ENCODE data around the gene FZD7.

Gene FZD7

GRCh38 chr2:202033317-202034248, at the start of gene FZD7:
TSS of gene FZD7 (plus strand) at chr2:202033855. CDS start at chr2:202034648, 793 bp downstream.
- DNase-seq (ENCODE audit: low spot score), result peak; percentile 96

DNA sequence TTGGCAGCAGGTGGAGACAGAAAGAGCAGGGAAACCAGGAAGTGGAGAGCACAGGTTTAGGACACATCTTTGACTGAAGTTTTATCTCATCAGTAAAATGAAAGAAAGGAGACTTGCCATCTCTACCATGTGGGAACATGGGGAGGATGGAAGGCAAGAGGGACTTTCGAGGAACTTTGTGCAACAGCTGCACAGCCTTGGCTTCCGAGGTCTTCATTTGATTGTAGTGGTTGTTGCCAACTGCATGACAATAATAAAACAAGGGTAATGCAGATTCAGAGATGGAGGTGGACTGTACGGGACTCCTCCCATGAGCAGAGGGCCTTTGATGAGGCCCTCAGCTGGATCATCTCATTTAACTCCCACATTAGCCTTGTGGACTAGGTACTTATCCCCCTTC, 49.3 kb upstream of the FZD7 start:
- DNase-seq (ENCODE audit: low spot score), result no peak

- DNase-seq (ENCODE audit: low spot score), result no peak
These were observed 48.7 kb upstream of the FZD7 start for GRCh38 chr2:201984800-201985525.

DNA sequence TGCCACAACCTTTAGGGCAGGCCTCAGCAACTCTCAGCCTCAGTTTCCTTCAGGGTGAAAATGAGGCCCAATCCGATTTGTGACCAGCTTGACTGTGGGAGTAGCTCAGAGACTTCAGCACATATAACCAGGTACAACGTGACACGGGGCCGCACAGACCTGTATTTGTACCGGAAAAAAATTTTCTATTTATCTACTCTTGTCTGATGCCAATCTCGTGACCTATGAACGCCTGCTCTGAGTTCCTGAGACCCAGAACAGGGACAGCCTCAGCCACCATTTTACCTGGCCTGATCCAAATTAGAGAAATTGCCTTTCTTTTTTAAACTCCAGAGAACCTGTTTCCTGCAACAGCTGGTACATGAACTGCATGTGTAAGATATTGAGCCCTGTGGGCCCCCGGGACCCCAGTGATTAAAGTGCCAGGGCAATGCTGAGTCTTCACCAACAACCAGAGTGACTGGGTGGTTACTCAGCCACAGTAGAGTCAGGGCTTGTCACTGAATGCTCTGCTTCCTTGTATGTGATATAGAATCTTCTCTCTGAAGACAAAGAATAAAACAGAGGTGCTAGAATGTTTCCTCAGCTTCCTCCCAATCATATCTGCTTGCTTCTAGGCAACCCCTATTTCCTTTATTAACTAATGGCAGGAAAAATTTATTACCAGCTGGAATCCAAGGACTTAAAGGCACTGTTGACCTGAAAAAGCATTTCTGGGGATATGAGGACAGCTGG, 47.8 kb upstream of the FZD7 start:
- DNase-seq (ENCODE audit: low spot score), result no peak

DNA sequence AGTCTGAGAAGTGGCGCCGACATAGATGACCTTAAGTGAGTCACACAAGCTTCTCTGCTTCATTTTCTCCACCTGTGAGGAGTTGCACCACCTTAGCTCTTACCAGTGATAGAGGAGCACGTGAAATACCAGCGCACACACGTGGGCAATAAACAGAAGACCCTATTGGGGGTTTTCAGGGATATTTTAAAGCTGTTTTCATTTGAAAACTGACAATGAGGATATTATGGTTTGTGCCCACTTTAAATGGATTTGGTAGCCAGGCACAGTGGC, 47.3 kb upstream of the FZD7 start:
- no peak for DNase-seq (ENCODE audit: low spot score)

- DNase-seq (ENCODE audit: low spot score), result no peak
These were observed 46.2 kb upstream of the FZD7 start for GRCh38 chr2:201987426-201987825.

- DNase-seq (ENCODE audit: low spot score), result no peak
These were observed 43.6 kb upstream of the FZD7 start for GRCh38 chr2:201990069-201990468.

GRCh38 chr2:201992960-201993359, 40.7 kb upstream of the FZD7 start:
- no peak for DNase-seq (ENCODE audit: low spot score)

DNA sequence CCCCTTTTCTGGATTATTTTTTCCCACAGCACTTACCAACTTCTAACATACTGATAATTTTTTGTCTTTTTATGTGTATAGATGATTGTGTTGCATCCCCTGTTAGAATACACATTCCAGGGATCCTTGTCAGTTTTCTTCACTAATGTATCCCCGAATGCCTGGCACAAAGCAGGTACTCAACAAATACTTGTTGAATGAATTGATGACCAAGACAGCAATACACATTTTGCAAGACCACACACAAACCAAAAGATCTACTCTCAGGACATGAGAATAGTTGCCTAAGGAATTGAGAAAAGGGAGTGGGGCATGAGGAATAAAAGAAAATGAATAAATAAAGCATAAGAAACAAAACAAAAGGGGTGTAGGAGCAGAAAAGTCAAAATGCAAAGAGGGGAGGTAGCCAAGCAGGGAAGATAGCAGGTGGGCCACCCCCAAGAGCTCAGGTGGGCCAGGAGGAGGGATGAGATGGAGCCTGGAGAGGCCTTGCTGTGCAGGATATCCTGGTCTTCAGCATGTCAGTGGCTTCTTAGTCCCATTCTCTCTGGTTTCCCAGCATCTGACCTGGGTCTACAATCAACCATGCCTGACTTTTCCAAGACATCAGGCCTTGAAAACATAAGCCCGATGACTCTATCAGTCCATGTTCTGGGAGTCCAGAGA, 38.5 kb upstream of the FZD7 start:
- no peak for DNase-seq (ENCODE audit: low spot score)

- DNase-seq (ENCODE audit: low spot score), result peak; percentile 70
These were observed 37.6 kb upstream of the FZD7 start for GRCh38 chr2:201996006-201996405.

DNA sequence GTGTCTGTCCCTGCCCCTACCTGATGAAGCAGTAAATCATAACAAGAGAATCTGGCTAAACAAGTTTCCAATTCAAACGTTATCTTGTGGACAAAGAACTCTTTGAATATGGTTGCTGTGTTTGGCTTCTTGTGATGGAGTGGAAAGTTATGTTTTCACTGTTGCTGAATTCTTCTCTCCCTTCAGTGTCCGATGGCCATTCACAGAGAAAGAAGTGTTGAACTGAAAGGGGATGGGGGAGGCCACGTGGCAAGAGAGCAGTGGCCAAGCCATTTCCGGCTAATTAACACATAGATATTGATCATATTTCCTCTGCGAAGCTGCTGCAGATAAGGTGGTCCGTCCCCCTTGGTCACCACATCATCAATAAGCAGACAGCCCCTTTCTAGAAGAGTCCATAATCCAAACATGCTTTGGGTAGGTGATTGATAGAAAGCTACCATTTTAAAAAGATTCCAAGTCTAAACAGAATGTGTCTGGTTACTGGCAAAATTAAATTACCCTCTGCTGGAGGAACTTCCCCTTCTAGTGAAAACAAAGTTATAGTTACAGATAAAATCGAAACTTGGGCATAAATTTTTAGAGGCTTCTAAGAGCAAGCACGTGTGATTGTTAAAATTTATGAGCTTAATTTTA, 36.9 kb upstream of the FZD7 start:
- no peak for DNase-seq (ENCODE audit: low spot score)

DNA sequence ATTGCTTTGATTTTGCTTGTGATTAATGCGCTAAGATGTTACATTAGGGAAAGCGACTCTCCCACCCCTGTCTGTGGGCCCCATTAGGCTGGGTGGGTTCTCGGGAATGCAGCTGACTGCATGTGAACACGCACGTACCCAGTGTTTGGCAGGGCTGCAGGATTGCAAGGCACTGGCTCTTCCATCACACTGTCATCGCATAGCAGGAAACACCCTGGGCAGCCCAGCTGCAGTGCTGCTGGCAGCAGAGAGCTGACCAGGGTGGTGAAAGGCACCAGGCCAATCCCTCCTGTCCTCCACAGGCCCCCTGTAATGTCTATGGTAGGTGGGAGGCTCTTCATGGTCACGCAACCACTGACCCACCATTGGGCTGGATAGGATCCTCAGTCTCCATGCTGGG, 34.4 kb upstream of the FZD7 start:
- no peak for DNase-seq (ENCODE audit: low spot score)

- no peak for DNase-seq (ENCODE audit: low spot score)
These were observed 31.8 kb upstream of the FZD7 start for GRCh38 chr2:202001826-202002225.

GRCh38 chr2:202002381-202002780, 31.3 kb upstream of the FZD7 start:
- DNase-seq (ENCODE audit: low spot score), result no peak

DNA sequence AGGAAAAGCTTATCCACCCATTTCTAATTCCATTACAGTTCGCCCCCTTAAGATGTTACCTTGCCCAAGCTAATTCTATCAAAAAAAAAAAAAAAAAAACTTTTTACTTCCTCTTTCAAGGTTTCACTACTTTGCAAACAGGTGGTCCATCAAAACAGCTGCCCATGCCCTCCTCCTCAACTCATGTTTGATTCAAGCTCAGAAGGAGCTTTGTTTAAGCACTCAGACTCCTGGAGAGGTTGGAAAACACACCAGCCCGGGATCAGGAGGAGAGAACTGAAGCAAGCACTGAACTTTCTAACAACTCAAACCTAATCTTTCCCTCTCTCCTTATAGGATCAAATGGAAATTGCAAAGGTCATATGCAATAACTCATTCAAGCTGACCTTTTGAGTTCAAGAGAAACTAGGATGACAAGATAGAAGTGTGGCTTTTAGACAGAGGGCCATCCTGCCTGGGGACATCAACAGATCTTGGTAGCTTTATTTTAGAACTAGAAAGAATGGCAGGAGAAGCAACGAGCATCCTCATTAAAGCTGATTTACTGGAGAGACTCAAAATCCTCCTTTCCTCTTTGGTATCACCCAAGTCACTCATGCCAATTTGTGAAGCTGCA, 28.3 kb upstream of the FZD7 start:
- no peak for DNase-seq (ENCODE audit: low spot score)

- DNase-seq (ENCODE audit: low spot score), result no peak
These were observed 27.4 kb upstream of the FZD7 start for GRCh38 chr2:202006301-202006700.

GRCh38 chr2:202007015-202007982, 26.4 kb upstream of the FZD7 start:
- no peak for DNase-seq (ENCODE audit: low spot score)

GRCh38 chr2:202007983-202008354, 25.7 kb upstream of the FZD7 start:
- no peak for DNase-seq (ENCODE audit: low spot score)

GRCh38 chr2:202009019-202009481, 24.6 kb upstream of the FZD7 start:
- DNase-seq (ENCODE audit: low spot score), result no peak

GRCh38 chr2:202009581-202009980, 24.1 kb upstream of the FZD7 start:
- no peak for DNase-seq (ENCODE audit: low spot score)
